ENCODE measurements around the gene EFNA2. TPM values are rescaled to one million over a fixed set of nuclear protein-coding genes. Genes with fewer than 3 reads are reported as not detected.
"Not testable (repeated sequence)": the region's sequence is repeated elsewhere in the genome, so short reads cannot be mapped to it uniquely, and the experiment has no call there.

EFNA2 gene
- polyA plus RNA-seq, 1 experiment = not detected

GRCh38 chr19:1316466-1316865 lies 30.8 kb downstream of the EFNA2 start:
- ChIA-PET POLR2A (no interaction called here), CTCF (interaction anchor here (1.9 kb wide), 1 partner anchor 27 kb away, joined by 8 read pairs; no protein-coding TSS in a partner anchor)
- peaks cover 31% of the 10 kb centered on the region for H3K27me3 ChIP-seq (ENCODE audit: control insufficient read depth, insufficient read depth, low read length)
- H3K4me3 ChIP-seq (ENCODE audit: low read depth, low read length) = no peak overlapping the region
- no peak for DNase-seq (ENCODE audit: low read depth, low spot score)
- H3K9me3 ChIP-seq (ENCODE audit: control insufficient read depth, insufficient read depth, low read length) = no peaks in the 10 kb centered on the region; the same call in 1 of the 2 replicates
- H3K27ac ChIP-seq (ENCODE audit: low read depth, low read length) = no peak overlapping the region
- TF ChIP-seq, protein P1, sequence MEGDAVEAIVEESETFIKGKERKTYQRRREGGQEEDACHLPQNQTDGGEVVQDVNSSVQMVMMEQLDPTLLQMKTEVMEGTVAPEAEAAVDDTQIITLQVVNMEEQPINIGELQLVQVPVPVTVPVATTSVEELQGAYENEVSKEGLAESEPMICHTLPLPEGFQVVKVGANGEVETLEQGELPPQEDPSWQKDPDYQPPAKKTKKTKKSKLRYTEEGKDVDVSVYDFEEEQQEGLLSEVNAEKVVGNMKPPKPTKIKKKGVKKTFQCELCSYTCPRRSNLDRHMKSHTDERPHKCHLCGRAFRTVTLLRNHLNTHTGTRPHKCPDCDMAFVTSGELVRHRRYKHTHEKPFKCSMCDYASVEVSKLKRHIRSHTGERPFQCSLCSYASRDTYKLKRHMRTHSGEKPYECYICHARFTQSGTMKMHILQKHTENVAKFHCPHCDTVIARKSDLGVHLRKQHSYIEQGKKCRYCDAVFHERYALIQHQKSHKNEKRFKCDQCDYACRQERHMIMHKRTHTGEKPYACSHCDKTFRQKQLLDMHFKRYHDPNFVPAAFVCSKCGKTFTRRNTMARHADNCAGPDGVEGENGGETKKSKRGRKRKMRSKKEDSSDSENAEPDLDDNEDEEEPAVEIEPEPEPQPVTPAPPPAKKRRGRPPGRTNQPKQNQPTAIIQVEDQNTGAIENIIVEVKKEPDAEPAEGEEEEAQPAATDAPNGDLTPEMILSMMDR (IDR thresholded peaks at IDR 0.05; ENCODE audit: low read depth, low read length) = no peak

GRCh38 chr19:1317274-1318003 lies 31.8 kb downstream of the EFNA2 start:
- Histone ChIP-seq H3K9me3 (ENCODE audit: control insufficient read depth, insufficient read depth, low read length) (no peaks in the 10 kb centered on the region; the same call in 1 of the 2 replicates), H3K4me3 (ENCODE audit: low read depth, low read length) (no peak overlapping the region), H3K27me3 (ENCODE audit: control insufficient read depth, insufficient read depth, low read length) (peaks cover 31% of the 10 kb centered on the region), H3K27ac (ENCODE audit: low read depth, low read length) (no peak overlapping the region)
- CTCF ChIA-PET = interaction anchor here (1.9 kb wide), 1 partner anchor 26 kb away, joined by 8 read pairs; no protein-coding TSS in a partner anchor
- DNase-seq (ENCODE audit: low read depth, low spot score) = no peak
- TF ChIP-seq, protein P1 (IDR thresholded peaks at IDR 0.05; ENCODE audit: low read depth, low read length) = no peak
- POLR2A ChIA-PET = no interaction called here

DNA sequence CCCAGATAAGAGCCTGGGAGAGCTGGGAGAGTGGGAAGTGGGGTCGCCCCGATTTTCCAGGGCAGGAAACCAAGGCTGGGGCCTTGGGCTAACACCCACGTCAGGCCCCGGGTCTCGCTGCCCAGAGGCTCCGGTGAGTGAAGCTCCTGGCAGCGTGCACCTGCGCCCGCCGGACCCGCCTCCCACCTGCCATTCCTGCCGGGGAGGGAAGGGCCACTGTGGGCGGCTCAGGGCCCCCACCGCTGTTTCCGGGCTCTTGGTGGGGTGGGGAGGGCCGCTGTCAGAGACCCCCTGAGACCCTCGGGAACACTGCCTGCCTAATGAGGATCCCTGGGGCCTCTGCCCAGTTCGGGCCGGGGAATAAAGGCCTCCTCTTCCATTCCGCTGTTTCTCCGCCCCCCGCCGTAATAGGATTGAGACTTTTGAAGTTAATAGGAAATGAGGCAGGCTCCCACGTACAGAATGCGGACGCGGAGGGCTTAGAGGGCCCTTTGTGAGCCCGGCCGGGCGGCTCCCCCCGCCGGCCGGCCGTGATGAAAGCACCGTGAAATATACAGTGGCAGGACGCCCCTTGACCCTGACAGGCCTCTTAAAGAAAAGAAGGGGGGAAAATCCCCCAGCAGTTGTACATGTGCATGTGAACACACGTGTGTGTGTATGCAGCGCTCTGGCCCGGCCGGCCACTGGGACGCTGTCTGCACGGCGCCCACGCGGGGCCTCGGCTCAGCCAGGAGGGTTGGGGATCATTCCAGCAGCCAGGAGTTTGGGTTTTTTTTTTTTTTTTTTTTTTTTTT lies 33.2 kb downstream of the EFNA2 start:
- Histone ChIP-seq H3K4me3 (ENCODE audit: low read depth, low read length) (no peak overlapping the region), H3K27me3 (ENCODE audit: control insufficient read depth, insufficient read depth, low read length) (peaks cover 31% of the 10 kb centered on the region), H3K9me3 (ENCODE audit: control insufficient read depth, insufficient read depth, low read length) (no peaks in the 10 kb centered on the region; the same call in 1 of the 2 replicates), H3K27ac (ENCODE audit: low read depth, low read length) (no peak overlapping the region)
- CTCF ChIA-PET = no interaction called here
- TF ChIP-seq, protein P1 (IDR thresholded peaks at IDR 0.05; ENCODE audit: low read depth, low read length) = no peak
- no peak for DNase-seq (ENCODE audit: low read depth, low spot score)
- POLR2A ChIA-PET = interaction anchor here (0.6 kb wide), 1 partner anchor 270 kb away, joined by 4 read pairs; no protein-coding TSS in a partner anchor

DNA sequence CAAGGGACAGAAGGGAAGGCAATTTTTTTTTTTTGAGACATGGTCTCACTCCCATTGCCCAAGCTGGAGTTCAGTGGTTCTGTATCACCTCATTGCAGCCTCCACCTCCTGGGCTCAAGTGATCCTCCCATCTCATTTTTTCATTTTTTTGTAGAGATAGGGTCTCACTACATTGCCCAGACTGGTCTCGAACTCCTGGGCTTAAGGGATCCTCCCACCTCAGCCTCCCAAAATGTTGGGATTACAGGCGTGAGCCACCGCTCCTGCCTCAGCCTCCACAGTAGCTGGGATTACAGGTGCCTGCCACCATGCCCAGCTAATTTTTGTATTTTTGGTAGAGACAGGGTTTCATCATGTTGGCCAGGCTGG lies 34.6 kb downstream of the EFNA2 start:
- CTCF ChIA-PET; H3K9me3 ChIP-seq (ENCODE audit: control insufficient read depth, insufficient read depth, low read length); H3K4me3 ChIP-seq (ENCODE audit: low read depth, low read length); H3K27ac ChIP-seq (ENCODE audit: low read depth, low read length); DNase-seq (ENCODE audit: low read depth, low spot score): not testable (repeated sequence)
- POLR2A ChIA-PET = interaction anchor here (0.6 kb wide), 1 partner anchor 57 kb away, joined by 3 read pairs; no protein-coding TSS in a partner anchor
- peaks cover 30% of the 10 kb centered on the region for H3K27me3 ChIP-seq (ENCODE audit: control insufficient read depth, insufficient read depth, low read length)

- Histone ChIP-seq H3K9me3 (ENCODE audit: control insufficient read depth, insufficient read depth, low read length) (no peaks in the 10 kb centered on the region; the same call in 1 of the 2 replicates), H3K27ac (ENCODE audit: low read depth, low read length) (no peak overlapping the region), H3K27me3 (ENCODE audit: control insufficient read depth, insufficient read depth, low read length) (peaks cover 20% of the 10 kb centered on the region), H3K4me3 (ENCODE audit: low read depth, low read length) (no peak overlapping the region)
- DNase-seq (ENCODE audit: low read depth, low spot score) = no peak
- CTCF ChIA-PET = interaction anchor here (0.6 kb wide), 1 partner anchor 115 kb away, joined by 3 read pairs; no protein-coding TSS in a partner anchor
- POLR2A ChIA-PET = no interaction called here
- TF ChIP-seq, protein P1 (IDR thresholded peaks at IDR 0.05; ENCODE audit: low read depth, low read length) = no peak
Measured at GRCh38 chr19:1321539-1321938, 35.9 kb downstream of the EFNA2 start.
